GM12872 (cell line): ENCODE measurements around the gene UBE2E2.

ENCODE experiments used
- TF ChIP-seq, protein P1 (sequence below): IDR thresholded peaks from 3 replicates; pipeline ENCODE4 v1.5.1; 2011; ENCODE audit warnings: low read depth, mild to moderate bottlenecking, low read length, moderate library complexity; ENCODE audit not compliant: insufficient read depth

Gene UBE2E2

DNA sequence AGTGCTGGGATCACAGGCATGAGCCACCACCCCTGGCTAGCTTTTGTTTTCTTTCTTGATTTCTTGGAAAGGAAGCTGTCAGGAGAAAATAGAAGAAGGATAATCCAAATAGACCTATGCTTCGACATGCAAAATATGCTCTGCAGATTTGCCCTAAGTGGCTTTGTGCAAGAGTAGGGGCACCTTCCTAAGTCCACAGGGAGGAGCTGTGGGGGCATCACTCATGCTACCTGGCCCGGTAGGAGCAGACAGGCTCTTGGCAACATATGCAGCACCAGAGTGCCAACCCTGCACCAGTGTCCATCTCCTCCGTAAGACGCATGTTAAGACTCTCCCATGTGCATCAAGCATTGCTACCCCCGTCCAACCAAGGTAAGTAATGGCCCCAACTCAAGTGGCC, 411.9 kb downstream of the UBE2E2 start:
- TF ChIP-seq, protein P1, sequence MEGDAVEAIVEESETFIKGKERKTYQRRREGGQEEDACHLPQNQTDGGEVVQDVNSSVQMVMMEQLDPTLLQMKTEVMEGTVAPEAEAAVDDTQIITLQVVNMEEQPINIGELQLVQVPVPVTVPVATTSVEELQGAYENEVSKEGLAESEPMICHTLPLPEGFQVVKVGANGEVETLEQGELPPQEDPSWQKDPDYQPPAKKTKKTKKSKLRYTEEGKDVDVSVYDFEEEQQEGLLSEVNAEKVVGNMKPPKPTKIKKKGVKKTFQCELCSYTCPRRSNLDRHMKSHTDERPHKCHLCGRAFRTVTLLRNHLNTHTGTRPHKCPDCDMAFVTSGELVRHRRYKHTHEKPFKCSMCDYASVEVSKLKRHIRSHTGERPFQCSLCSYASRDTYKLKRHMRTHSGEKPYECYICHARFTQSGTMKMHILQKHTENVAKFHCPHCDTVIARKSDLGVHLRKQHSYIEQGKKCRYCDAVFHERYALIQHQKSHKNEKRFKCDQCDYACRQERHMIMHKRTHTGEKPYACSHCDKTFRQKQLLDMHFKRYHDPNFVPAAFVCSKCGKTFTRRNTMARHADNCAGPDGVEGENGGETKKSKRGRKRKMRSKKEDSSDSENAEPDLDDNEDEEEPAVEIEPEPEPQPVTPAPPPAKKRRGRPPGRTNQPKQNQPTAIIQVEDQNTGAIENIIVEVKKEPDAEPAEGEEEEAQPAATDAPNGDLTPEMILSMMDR, result no peak; the same call in 2 of the 3 replicates

DNA sequence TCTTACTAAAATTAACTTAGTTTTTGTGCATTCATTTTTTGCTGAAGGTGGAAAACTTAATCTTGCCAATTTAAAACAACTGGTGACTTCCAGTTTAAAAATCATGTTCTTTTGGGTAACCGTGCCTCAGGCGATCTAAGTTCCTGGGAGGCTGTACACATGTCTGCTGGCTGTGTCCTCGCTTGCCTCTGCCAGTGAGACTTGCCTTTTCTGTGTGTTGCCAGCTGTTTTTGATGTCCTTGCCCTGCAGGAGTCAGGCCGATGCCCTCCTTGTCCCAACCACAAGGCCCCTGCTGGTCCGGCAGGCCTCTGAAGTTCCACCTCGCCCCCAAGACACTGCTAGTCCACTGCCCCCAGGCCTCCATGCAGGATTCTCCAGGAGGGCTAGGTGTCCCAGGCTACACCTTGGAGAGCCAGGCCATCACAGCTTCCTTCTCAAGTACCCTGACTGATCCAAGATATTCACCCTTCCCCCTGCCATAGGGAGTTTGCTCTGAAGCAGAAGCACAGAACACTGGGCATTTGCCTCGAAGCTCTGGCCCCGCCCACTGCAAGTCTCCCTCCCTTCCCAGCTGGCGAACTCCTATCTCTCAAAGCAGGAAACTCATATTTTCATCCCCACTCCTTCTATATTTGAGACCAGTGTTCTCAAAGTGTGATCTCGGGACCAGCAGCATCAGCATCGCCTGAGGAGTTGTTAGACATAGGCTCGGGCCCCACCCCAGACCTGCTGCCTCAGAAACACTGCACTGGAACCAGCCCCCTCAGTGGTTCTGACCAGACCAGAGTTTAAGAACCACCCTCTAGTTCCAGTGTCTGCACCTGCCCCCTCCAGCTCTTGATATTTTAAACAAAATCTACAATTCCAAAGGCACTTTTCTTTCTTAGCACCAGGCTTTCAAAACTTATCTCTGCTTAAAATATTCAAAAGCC, 416.8 kb downstream of the UBE2E2 start:
- TF ChIP-seq, protein P1, result no peak

DNA sequence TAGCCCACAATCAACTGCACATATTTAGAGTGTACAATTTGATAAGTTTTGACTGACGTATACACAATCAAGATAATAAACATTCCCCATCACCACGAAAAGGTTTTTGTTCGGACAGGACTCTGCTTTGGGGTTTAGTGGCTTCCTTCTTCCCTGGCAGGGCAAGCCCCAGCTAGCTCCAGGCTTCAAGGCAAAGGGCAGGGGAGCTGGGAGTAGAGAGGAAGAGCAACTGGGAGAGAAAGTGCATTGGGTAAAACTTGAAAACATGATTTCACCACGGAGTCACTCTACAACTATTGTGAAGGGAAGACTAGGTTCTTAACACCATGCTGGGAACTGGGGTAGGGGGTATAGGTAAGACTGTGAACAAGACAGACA, 417.5 kb downstream of the UBE2E2 start:
- TF ChIP-seq, protein P1, result no peak

DNA sequence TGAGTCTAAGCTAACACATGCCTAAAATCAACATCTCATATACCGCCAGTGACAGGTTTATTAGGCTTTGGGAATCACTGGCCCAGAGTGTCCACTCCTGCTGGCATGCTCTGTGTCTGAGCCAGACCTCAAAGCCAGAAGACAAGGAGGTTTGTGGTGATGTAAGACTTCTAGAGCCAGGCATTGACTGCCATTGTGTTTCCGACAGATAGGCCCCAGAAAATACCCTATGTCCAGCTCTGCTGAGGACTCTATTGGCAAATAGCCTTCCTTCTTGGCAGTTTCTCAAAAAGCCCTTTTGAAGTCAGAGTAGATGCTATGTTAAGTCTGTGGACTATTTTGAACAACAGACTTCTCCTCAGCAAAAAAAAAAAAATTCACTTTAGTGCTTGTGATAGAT, 420.7 kb downstream of the UBE2E2 start:
- TF ChIP-seq, protein P1, result no peak

DNA sequence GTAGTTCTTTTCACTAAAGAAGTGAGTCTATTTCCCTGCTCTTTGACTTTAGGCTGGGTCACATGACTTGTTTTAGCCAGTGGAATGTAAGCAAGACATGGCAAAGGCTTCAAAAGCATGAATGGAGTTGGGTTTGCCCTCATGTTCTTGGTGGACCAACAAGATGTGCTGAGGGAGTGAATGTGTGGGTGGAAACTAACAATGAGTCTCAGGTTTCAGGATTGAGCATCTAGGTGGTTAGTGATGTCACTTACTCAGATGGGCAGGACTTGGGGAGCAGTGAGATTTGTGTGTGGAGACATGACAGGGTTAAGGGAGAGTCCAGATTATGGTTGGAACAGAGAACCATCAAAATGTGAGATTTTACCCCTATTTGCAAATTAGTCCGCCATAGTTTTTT, 421.2 kb downstream of the UBE2E2 start:
- TF ChIP-seq, protein P1, result no peak

DNA sequence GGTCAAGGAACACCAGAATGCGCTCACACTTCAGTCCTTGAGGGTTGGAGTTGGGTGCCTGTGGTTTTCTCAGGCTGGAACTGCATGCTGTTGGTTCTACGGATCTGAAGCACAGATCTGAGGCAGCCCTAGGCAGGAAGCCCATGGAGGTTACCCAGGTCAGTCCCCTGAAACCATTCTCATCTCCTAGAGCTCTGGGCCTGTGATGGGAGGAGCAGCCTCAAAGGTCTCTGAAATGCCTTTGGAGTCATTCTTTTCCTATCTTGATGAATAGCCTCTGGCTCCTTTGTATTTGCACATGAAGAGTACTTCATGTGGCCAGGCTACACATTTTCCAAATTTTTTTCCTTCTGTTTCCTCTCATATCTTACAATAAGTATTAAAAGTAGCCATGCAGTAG, 423.3 kb downstream of the UBE2E2 start:
- TF ChIP-seq, protein P1, result no peak

DNA sequence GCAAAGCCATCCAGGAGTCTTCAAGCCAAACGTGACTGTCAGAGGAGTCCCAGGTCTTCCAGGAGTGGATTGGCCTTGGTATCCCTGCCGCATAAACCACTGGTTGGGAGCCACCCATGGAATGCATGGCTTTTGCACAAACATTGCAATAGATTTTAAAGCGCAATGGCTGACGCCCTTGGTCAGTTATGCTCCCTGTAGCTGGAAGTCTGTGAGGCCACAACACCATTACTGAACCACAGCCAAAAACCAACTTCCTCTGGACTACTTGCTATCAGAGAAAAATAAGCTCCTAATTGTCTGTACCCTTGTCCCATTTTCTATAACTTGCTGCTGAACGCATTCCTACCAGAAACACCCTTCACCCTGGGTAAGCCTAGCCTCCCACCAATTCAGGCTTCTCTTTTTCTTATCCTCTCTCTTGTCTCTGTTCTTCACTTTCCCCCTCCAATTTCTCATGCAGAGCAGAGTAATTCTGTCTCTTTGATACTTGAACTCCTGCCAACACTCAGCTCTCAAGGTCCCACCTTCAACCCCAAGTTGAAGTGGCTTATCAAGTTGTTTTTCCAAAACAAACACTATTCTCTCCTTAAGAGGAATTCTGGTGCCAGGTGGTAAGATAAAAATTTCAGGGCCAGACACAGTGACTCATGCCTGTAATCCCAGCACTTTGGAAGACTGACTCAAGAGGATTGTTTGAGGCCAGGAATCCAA, 426.2 kb downstream of the UBE2E2 start:
- TF ChIP-seq, protein P1, result no peak
